HepG2 (cell line): ENCODE results near the gene FAM219A. TPM values are rescaled to one million over a fixed set of nuclear protein-coding genes. Genes with fewer than 3 reads are reported as not detected.

Experiments
- ARID3A ChIP-seq: IDR thresholded peaks from 2 replicates; pipeline ENCODE4 v1.6.1; 2012; ENCODE audit warnings: low read depth, low read length, improper control_type of control experiment
- CEBPG ChIP-seq: IDR thresholded peaks from 2 replicates; pipeline ENCODE4 v1.6.1; 2016
- DMTF1 ChIP-seq: sonication (generic); formaldehyde crosslinking; IDR thresholded peaks from 2 replicates; pipeline ENCODE4 v1.4.0; 2020; ENCODE audit warnings: mild to moderate bottlenecking, missing genetic modification reagents
- HIVEP1 ChIP-seq: sonication (generic); formaldehyde crosslinking; IDR thresholded peaks from 2 replicates; pipeline ENCODE4 v1.4.0; 2020; ENCODE audit warnings: mild to moderate bottlenecking, missing genetic modification reagents
- HNRNPK ChIP-seq: fragments of 200-400 bp; formaldehyde crosslinking; IDR thresholded peaks from 2 replicates; pipeline ENCODE4 v1.6.1; 2018; ENCODE audit warnings: low read length, low read depth, moderate library complexity, mild to moderate bottlenecking; ENCODE audit not compliant: poor library complexity, severe bottlenecking
- IRX3 ChIP-seq: sonication (generic); formaldehyde crosslinking; IDR thresholded peaks from 2 replicates; pipeline ENCODE4 v1.8.1; 2023; ENCODE audit warnings: mild to moderate bottlenecking, low read depth, missing genetic modification reagents, borderline replicate concordance
- KDM1A ChIP-seq: IDR thresholded peaks from 2 replicates; pipeline ENCODE4 v1.6.1; 2016; ENCODE audit warnings: missing compliant biosample characterization
- KDM5B ChIP-seq: sonication (generic); formaldehyde crosslinking; IDR thresholded peaks from 2 replicates; pipeline ENCODE4 v1.4.0; 2020; ENCODE audit warnings: missing genetic modification reagents, mild to moderate bottlenecking, borderline replicate concordance
- ONECUT2 ChIP-seq: sonication (generic); formaldehyde crosslinking; IDR thresholded peaks from 2 replicates; pipeline ENCODE4 v1.4.0; 2020; ENCODE audit warnings: missing genetic modification reagents
- SKI ChIP-seq: fragments of 450-650 bp; IDR thresholded peaks from one replicate; pipeline ENCODE4 v1.6.1; 2018; ENCODE audit warnings: mild to moderate bottlenecking; ENCODE audit not compliant: partially characterized antibody
- U2AF2 ChIP-seq: fragments of 200-400 bp; formaldehyde crosslinking; IDR thresholded peaks from 2 replicates; pipeline ENCODE4 v1.6.1; 2017; ENCODE audit warnings: low read depth, mild to moderate bottlenecking, low read length
- ZBTB42 ChIP-seq: sonication (generic); formaldehyde crosslinking; IDR thresholded peaks from 2 replicates; pipeline ENCODE4 v1.5.0; 2020; ENCODE audit warnings: mild to moderate bottlenecking, missing genetic modification reagents
- ZFP90 ChIP-seq: sonication (generic); formaldehyde crosslinking; IDR thresholded peaks from 2 replicates; pipeline ENCODE4 v1.8.0; 2022; ENCODE audit warnings: missing genetic modification reagents, mild to moderate bottlenecking, inconsistent platforms, borderline replicate concordance
- ZFX ChIP-seq: sonication (generic); formaldehyde crosslinking; IDR thresholded peaks from 2 replicates; pipeline ENCODE4 v1.4.0; 2020; ENCODE audit warnings: mild to moderate bottlenecking, low read depth, missing genetic modification reagents, moderate library complexity
- ZNF18 ChIP-seq: sonication (generic); formaldehyde crosslinking; IDR thresholded peaks from 2 replicates; pipeline ENCODE4 v1.8.0; 2022; ENCODE audit warnings: mild to moderate bottlenecking, missing genetic modification reagents; ENCODE audit not compliant: insufficient replicate concordance
- ZNF232 ChIP-seq: sonication (generic); formaldehyde crosslinking; IDR thresholded peaks from 2 replicates; pipeline ENCODE4 v1.4.0; 2020; ENCODE audit warnings: missing genetic modification reagents, borderline replicate concordance
- ZNF468 ChIP-seq: sonication (generic); formaldehyde crosslinking; IDR thresholded peaks from 2 replicates; pipeline ENCODE4 v1.8.0; 2022; ENCODE audit warnings: mild to moderate bottlenecking, moderate library complexity, missing genetic modification reagents
- ZNF530 ChIP-seq: sonication (generic); formaldehyde crosslinking; IDR thresholded peaks from 2 replicates; pipeline ENCODE4 v1.5.0; 2020; ENCODE audit warnings: low read depth, mild to moderate bottlenecking, missing genetic modification reagents
- ZNF567 ChIP-seq: sonication (generic); formaldehyde crosslinking; IDR thresholded peaks from 2 replicates; pipeline ENCODE4 v1.8.1; 2023; ENCODE audit warnings: mild to moderate bottlenecking, missing genetic modification reagents, borderline replicate concordance
- ZNF589 ChIP-seq: sonication (generic); formaldehyde crosslinking; conservative IDR thresholded peaks from 2 replicates; pipeline ENCODE4 v1.8.0; 2022; ENCODE audit warnings: mild to moderate bottlenecking, moderate library complexity, missing genetic modification reagents
- ZNF639 ChIP-seq: conservative IDR thresholded peaks from 2 replicates; pipeline ENCODE4 v1.6.1; 2018; ENCODE audit warnings: missing genetic modification reagents
- polyA plus RNA-seq, 8 experiments: library from polyadenylated mRNA; depleted of rRNA in 3 of 8; stranded (reverse) in 7 of 8; unstranded in 1 of 8; fragments of >200 nt; fragmentation: Illumina TruSeq in 4 of 8; extraction: Trizol in 4 of 8; gene quantifications; 2 replicates each; pipeline versions ENCODE4 v1.2.1 to v1.2.3, GENCODE V29; 2011 to 2016; ENCODE audit warnings: low read depth in 4 of 8, missing spikeins in 1 of 8, mixed read lengths in 1 of 8; ENCODE audit not compliant: insufficient read depth in 1 of 8
- total RNA-seq, 5 experiments: library from RNA; depleted of rRNA; stranded (reverse); fragments of >200 nt; fragmentation: Illumina TruSeq; extraction: Trizol; gene quantifications; 2 replicates each; pipeline ENCODE4 v1.2.3, GENCODE V29; 2016; ENCODE audit warnings: low read depth in 1 of 5

Gene FAM219A
- total and polyA plus RNA-seq, 2 of the 13 experiments (the other 11 are each of a cell fraction or from before 2014, with no cell fraction given), result 3.9 to 6.4 TPM

GRCh38 chr9:34375901-34376595, 82.3 kb downstream of the FAM219A start (continued):
- TF ChIP-seq ZFX (CRISPR knock-in tag) (peak; percentile 41; the same call in 1 of the 2 replicates), ZNF639 (no peak; the same call in 1 of the 2 replicates), IRX3 (CRISPR knock-in tag) (no peak), SKI (no peak), ZNF232 (CRISPR knock-in tag) (no peak), ARID3A (no peak), ZNF18 (no peak), ZNF567 (CRISPR knock-in tag) (no peak), U2AF2 (no peak), KDM5B (CRISPR knock-in tag) (peak; percentile 6; the same call in 1 of the 2 replicates), HIVEP1 (CRISPR knock-in tag) (no peak), HNRNPK (no peak), ZNF468 (CRISPR knock-in tag) (no peak), DMTF1 (CRISPR knock-in tag) (no peak), ZNF589 (CRISPR knock-in tag) (no peak), ZNF530 (CRISPR knock-in tag) (no peak), ZFP90 (CRISPR knock-in tag) (no peak), ZBTB42 (CRISPR knock-in tag) (no peak), KDM1A (CRISPR knock-in tag) (peak; percentile 7; the same call in 1 of the 2 replicates), ONECUT2 (CRISPR knock-in tag) (no peak), CEBPG (no peak)
